Ecto neural progenitor cell (in vitro differentiated cells): Measurements from ENCODE around the gene IL1B.
"Not testable (repeated sequence)": the region's sequence is repeated elsewhere in the genome, so short reads cannot be mapped to it uniquely, and the experiment has no call there.

ENCODE experiments used
- DNase-seq: peaks from one replicate; pipeline ENCODE4 v3.0.0-alpha.2; 2018; ENCODE audit warnings: low spot score

IL1B gene

DNA sequence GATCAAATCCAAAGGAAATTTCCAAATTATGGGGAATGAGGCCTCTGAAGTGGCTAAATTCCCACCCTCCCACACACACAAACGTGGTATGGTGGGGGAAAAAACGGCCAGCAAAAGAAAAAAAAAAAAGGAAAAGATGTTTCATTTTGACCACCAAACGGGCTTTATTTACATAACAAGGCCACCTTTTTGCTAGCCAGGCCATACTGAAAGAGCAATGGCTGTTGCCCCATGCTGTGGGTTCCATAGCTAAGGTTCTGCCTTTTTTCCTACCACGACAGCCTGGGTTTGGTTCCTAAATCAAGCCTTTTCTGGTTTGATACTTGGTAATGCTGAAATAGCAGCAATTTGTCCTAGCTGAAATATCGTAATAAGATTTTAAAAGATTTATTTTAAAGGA is 14.0 kb upstream of the IL1B start:
- no peak for DNase-seq

DNA sequence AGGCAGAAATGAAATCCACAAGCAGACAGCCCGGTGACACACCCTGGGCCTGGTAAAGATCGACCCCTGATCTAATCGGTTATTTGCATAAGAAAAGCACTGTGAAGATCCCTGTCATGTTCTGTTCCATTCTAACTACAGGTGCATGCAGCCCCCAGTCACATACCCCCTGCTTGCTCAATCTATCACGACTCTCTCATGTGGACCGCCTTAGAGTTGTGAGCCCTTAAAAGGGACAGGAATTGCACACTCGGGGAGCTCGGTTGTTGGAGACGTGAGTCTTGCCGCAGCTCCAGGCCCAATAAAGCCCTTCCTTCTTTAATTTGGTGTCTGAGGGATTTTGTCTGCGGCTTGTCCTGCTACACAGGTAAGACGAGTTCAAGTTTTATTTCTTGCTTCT is 13.4 kb upstream of the IL1B start:
- no peak for DNase-seq

DNA sequence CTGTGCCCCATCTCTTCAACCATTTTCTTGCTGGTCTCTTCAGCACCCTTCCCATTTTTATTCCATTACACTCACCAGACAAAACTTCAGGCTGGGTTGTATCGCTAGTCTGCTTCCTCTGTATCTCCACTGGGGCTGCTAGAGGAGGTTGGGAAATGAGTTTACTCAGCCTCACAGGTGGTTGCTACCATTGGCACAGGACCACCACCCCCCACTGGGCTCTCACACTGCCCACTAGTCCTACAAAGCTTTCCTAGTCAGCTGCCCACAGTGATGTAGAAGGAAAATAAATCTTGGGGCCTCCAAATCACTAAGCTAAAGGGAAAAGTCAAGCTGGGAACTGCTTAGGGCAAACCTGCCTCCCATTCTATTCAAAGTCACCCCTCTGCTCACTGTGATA is 12.3 kb upstream of the IL1B start:
- DNase-seq = no peak

DNA sequence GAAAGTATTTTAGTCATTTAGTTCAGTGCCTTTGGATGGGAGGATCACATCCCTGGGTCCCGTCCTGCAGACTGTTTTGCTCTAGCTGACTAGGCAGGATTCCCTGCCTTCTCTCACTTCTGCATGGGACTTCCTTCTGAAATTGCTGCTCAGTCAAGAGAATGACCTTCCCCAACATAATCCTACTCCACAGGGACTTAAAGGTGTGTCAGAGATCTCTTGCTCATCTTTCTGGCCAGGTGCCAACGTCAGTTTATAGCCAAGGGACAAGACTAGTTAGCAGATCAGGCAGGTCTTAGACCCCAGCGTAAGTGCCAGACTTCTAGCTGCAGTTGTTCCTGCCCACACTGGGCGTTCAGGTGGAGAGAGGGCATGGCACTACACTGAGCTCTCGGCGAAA is 9.5 kb upstream of the IL1B start:
- DNase-seq = no peak

DNA sequence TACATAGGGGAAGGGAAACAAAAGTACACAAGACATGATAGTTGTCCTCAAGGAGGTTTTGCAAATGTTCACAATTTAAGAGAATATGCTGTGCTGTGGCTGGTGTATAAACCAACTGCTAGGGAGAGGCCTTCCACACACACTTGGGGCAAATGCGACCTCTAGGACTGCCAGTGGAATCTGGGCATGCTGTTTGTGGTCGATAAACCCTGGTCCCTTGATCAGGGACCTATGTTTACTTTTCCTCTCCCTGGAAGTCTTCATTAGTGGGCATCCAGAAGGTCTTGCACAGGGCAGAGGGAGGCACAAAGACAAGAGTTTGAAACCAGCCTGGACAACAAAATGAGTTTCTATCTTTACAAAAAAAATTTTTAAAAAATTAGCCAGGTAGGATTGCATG is 7.3 kb upstream of the IL1B start:
- no peak for DNase-seq

DNA sequence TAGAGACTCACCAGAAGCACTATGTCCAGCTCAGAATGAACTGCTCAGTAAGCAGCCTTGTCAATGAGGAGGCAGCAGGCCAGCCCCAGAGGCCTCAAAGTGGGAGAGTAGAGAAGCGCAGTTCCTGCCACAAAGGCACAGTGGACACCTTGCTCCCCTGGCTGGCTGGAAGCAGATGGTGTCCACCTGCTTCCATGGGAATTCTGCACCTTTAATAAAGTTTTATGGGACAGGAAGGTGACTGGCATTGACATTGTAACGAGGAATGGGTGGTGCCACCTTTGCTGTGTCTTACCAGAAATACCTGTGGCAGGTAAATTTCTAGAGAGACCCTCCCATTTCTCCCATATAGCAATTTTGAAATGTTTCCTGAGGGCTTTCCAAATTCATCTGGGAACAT is 6.7 kb upstream of the IL1B start:
- DNase-seq = no peak

DNA sequence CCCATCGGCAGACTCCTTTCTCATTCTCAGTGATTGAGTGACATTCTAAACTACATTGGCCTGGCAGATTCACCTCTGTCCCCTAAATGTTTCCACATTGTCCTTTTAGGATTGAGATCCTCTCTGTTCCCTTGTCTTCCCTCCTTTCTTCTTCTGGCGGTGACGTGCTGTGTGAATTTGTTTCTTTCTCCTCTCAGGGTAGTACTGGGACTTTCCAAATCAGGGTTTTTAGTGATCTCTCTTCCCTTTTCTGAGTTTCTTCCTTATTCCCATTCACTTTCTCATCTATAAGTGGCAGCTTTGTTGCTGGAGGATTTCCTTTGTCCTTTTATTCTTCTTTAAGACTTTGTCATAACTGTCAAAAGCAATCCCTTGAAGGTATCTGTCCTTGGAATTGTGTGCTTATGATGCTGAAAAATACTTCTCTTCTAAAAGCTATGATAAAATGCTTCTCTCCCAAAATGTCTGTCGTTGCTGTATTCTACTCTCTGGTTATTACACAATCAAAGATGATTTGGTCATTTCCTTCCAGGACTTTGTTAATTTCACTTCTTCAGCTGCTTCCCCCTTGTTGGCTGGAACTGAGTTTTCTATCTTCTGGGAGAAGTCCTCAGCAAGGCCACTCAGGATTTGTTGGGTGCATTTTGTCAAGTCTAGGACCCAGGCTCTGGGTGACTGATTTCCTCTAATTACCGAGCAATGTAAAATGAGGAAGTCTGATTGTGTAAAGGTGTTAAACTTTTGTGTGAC is 4.9 kb upstream of the IL1B start:
- DNase-seq = no peak

DNA sequence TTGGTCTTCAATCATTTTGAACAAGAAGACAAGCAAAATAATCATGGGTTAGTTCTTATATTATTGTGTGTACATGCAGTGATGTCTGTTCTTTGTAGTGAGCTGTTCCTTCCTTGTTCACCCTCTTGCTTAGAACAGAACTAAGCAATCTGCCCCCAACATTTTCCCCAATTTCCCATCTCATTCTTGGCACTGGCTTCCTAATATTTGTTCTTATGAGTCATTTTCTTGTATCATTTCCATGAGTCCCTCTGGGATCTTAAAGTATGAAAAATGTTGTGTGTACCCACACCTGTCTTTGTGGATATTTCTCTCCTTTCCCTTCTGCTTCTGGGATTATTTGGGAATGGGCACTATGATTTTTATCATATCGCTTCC is 3.5 kb upstream of the IL1B start:
- no peak for DNase-seq

DNA sequence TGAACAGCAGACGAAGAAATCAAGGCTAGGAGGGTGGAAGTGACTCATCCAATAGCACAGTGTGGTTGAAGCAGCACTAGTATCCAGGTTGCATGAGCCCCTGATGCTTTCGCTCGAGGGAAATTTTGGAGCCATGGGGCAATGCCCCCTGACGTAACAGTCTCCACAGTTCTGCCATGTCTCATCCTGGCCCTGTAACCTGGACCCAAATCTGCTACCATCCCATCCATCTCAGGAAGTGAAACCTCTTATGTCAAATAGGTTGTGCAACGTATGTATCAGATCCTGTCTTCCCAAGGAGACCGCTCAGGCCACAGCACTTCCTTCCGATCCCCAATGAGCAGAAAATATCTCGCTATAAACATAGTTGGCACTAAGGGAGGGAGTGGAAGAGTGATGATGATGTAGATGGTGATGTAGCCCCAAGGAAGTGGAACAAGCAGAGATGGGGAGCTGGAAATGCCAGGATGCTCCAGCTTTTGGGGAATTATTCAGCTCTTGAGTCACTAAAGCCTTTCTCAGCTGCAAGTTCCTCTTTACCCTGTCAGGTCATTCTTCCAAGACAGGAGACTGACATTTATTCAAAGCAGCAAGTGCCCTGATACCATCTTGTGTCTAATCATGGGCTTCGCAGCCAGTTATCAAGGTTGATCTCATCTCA is 3.0 kb upstream of the IL1B start:
- DNase-seq = no peak

DNA sequence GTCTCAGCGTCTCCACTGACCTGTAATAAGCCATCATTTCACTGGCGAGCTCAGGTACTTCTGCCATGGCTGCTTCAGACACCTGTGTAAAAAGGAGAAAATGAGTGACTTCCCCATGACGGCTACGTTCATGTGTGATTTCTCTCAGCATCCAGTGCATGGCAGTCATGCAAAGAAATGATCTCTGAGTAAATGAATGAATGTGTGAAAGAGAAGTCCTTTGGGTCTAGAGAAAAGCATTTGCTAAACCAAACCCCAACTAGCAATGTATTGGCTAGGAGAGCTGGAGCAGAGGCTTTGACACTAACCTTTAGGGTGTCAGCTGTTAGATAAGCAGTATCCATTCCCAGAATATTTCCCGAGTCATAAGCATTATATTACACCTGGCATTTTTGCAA is 417 bp downstream of the IL1B start:
- DNase-seq = no peak

DNA sequence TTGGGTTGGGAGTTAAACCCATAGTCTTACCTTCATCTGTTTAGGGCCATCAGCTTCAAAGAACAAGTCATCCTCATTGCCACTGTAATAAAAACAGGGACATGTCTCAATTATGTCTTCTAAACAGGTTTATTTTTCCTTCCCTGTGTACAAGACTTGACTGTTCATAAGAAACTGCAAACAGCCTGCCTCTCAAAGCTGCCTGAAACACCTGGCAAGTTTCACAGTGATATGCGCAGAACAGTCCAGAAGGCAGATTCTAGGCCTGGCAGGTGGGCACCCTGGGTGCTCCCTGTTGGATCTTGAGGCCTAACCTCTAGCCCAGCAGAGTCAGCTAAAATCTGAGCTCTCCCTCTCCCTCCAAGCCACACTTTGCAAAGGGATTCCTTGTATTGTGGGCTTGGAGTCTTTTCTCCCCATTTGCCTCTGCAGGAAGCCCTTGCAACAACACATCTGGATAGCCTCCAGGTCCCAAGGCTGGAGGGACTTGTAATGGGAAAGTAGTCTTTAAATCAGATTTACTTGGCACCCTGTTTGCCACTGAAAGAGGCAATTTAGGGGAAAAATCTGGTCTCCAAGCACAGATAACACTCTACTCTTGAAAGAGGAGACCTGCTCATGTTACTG is 930 bp downstream of the IL1B start:
- DNase-seq = no peak

DNA sequence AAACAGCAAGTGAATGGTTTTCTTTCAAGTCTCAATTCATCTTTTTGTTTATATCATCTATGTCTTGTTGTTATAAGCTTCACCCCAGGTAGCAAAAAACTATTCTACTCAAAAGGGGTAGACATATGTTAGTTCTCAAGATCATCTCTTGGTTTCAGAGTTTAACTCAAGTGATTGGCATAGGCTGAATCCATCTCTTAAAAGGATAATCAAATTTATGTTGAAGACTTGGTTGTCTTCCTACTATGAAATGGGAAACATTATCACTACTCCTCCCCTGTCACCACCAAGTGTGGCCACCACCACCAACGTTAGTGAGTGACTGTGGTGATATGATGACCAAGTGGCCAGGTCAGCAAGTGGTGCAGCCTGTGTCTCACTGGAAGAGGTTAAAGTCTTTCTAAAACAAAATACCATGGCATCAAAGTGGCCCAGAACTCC is 1.5 kb downstream of the IL1B start:
- no peak for DNase-seq

DNA sequence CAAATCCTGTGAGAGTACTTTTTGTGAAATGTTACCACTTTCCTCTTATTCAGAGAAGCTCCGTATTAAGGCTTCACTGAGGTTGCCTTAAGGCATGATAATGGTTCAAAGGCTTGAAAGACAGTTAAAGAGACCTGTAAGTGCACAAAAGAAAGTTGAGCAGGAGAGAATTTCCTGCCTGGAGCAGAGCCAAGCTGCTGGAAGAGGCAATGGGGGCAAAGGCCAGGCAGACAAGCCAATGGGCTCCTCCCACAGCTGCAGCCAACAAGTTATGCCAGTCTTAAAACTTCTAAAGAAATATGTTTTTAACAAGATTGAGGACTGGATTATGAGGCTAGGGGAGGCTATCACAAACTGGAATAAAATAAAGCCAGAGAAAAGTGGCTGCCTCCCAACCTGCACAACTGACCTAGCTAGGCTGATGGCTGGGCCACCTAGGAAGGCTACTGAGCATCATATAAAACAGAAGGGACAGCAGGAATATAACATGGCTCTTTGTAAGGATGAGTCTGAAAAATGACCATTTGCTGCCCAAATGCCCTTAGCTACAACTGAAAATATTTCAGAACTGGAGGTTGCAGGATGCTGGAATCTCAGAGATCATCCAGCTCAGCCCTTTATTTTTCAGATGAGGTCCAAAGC is 2.1 kb downstream of the IL1B start:
- no peak for DNase-seq

DNA sequence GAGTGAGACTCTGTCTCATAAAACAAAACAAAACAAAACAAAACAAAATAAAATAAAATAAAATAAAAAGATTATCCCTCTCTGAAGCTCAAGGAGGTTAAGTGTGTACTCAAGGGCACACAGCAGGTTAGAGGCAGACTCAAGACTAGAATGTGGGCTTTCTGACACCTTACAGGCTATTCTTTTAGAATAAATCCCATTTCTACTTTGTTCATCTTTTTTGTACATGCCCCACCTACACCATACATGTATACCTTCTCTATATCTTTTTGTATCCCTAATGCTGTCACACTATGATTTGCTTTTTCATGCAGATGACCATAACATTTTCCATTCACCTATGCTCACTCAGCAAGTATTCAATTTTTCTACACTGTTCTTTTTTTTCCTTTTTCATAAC is 2.6 kb downstream of the IL1B start:
- DNase-seq = no peak

DNA sequence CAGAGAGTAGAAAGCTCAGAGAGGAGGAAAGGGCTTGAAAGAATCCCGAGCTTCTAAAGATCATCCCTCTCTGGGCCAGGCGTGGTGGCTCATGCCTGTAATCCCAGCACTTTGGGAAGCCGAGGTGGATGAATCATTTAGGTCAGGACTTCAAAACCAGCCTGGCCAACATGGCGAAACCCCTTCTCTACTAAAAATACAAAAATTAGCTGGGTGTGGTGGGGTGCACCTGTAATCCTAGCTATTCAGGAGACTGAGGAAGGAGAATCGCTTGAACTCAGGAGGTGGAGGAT is 3.0 kb downstream of the IL1B start:
- DNase-seq = not testable (repeated sequence)

DNA sequence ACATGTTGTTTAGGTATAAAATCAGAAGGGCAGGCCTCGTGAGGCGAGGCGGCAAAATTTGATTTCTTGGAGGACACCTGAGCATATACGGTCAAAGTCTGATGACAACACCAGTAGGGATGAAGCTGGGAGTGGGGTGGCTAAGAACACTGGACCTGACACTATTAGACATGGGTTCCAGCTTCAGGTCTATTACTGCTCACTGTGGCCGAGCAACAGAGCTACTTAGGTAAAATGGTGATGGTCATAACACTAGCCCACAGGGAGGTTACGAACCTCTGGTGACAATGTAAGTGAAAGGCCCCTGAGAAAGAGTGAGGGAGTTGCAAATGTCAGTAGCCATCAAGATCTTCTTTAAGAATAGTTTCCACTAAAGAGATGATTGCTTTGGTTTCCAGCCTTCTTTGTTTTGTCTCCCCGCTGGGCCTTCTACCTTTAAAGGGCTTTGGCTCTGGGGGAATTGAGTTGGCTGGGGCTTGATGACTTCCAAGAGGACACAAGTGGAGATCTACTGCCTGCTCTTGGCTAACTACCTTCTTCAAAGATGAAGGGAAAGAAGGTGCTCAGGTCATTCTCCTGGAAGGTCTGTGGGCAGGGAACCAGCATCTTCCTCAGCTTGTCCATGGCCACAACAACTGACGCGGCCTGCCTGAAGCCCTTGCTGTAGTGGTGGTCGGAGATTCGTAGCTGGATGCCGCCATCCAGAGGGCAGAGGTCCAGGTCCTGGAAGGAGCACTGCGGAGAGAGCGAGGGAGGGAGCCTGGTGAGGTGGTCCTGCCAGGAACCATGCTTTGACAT is 3.5 kb downstream of the IL1B start:
- no peak for DNase-seq

DNA sequence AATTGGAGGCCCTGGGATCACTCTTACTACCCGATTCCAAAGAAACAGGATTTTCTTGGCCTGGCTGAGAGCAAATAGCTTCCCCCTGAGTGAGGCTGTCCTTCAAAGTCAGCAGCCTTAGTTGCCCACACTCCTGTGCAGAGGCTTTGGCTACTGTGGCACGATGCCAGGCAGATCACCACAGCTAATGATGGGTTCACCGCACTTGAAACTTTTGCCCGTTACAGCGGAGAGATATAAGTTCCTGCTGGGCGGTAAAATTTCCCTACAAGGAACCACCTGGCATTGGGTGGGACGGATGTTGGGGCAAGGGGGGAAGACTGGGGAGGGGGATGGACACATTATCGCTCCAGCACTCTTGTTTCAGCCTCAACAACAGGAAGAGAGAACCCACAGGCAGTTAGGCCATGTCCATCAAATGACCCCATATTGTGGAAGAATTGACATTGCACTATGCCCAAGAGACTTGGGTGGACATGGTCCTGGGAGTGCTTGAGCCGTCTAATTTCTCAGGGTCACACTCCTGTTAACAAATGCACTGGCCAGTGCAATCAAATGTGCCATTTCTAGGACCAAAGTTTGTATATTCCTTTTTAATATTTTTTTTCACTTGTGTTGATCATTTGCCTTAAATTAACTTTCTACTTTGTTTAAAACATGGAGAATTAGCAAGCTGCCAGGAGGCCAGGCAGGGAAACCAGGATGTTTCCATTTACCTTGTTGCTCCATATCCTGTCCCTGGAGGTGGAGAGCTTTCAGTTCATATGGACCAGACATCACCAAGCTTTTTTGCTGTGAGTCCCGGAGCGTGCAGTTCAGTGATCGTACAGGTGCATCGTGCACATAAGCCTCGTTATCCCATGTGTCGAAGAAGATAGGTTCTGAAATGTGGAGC is 4.4 kb downstream of the IL1B start:
- no peak for DNase-seq

DNA sequence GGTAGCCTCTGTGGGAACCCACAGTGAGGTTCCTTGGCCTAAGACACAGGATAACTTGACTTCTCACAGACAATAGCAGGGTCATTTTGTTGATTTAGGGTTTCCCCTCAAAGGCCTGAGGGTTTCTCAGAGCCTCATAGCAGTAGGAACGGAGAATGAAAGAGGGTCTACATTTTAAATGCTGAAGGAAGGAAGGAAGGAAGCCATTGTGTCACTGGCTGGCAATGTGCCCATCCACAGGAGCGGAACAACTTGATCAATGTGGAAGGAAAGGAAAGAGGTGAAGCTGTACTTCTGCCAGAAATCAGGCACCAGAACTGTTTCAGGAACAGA is 5.1 kb downstream of the IL1B start:
- no peak for DNase-seq

DNA sequence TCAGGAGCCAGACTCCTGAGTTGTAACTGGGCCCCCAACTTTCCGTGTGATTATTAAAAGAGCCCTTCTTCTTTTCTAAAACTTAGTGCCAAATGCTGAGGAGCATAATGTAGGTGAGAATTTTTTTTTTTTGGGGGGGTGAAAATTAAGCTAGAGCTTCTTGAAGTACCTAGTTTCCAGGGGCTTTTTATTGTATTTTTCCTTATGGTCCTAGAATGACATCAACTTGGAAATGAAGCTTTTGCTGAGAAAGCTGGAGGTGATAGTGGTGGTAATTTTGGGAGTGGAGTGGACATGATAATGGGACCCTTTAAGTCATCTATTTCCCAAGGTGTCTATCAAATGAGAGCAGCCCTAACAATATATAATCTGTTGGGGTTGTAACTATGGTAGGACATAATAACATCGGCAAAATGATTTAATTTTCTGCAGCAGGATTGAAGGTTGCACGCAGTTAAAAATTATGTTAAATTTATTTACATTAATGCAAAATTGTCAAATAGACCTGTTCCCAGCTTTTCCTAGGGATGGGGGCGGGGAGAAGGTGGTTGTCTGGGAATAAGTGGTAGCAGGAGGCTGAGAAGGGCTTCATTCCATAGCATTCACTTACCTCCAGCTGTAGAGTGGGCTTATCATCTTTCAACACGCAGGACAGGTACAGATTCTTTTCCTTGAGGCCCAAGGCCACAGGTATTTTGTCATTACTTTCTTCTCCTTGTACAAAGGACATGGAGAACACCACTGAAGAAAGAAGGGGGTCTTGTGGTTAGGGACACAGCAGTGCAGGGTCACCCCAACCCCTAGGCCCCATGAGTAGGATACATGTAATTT is 5.7 kb downstream of the IL1B start:
- DNase-seq = no peak

DNA sequence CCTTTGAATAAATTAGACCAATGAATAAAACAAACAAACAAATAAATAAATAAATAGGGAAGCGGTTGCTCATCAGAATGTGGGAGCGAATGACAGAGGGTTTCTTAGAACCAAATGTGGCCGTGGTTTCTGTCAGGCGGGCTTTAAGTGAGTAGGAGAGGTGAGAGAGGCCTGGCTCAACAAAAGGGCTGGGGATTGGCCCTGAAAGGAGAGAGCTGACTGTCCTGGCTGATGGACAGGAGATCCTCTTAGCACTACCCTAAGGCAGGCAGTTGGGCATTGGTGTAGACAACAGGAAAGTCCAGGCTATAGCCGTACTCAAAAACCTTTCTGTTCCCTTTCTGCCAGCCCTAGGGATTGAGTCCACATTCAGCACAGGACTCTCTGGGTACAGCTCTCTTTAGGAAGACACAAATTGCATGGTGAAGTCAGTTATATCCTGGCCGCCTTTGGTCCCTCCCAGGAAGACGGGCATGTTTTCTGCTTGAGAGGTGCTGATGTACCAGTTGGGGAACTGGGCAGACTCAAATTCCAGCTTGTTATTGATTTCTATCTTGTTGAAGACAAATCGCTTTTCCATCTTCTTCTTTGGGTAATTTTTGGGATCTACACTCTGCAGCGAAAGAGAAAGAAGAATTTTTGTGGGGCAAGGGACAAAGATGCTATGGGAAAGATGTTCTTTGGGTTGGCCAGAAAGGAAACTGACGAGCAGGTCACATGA is 6.5 kb downstream of the IL1B start:
- no peak for DNase-seq
